MM.1S (cell line): ENCODE data around the gene HM13.
"Not testable (repeated sequence)": the region's sequence is repeated elsewhere in the genome, so short reads cannot be mapped to it uniquely, and the experiment has no call there.

ENCODE experiments used
- DNase-seq: peaks from one replicate; pipeline ENCODE4 v3.0.0-alpha.2; 2015
- H2AFZ ChIP-seq: fragments of 300-600 bp; sonication (generic); 2 replicates; pipeline ENCODE4 v1.6.0; 2016; ENCODE audit warnings: antibody characterized with exemption, low read length
- H3F3A ChIP-seq: fragments of 300-600 bp; sonication (generic); 2 replicates; pipeline ENCODE4 v1.6.1; 2016; ENCODE audit warnings: mild to moderate bottlenecking, antibody characterized with exemption, low read length, moderate library complexity, mixed read lengths; ENCODE audit not compliant: insufficient read depth
- H3K27ac ChIP-seq: fragments of 300-600 bp; sonication (generic); 2 replicates; pipeline ENCODE4 v1.5.1; 2016; ENCODE audit warnings: mild to moderate bottlenecking, low read length
- H3K27me3 ChIP-seq: fragments of 300-600 bp; sonication (generic); replicated peaks from 2 replicates; pipeline ENCODE4 v1.6.0; 2016; ENCODE audit warnings: low read length; ENCODE audit not compliant: insufficient read depth
- H3K36me3 ChIP-seq: fragments of 300-600 bp; sonication (generic); replicated peaks from 2 replicates; pipeline ENCODE4 v1.6.1; 2016; ENCODE audit warnings: mild to moderate bottlenecking, low read length, mixed read lengths; ENCODE audit not compliant: insufficient read depth
- H3K4me1 ChIP-seq: fragments of 300-600 bp; sonication (generic); 2 replicates; pipeline ENCODE4 v1.6.1; 2016; ENCODE audit warnings: low read length, mixed read lengths
- H3K4me2 ChIP-seq: fragments of 300-600 bp; sonication (generic); 2 replicates; pipeline ENCODE4 v1.6.0; 2016; ENCODE audit warnings: low read depth, low read length
- H3K4me3 ChIP-seq: fragments of 300-600 bp; sonication (generic); 2 replicates; pipeline ENCODE4 v1.5.1; 2016; ENCODE audit warnings: low read length, mixed read lengths
- H3K79me2 ChIP-seq: fragments of 300-600 bp; sonication (generic); 2 replicates; pipeline ENCODE4 v1.6.1; 2016; ENCODE audit warnings: mixed run types, low read length, mixed read lengths
- H3K9ac ChIP-seq: fragments of 300-600 bp; sonication (generic); 2 replicates; pipeline ENCODE4 v1.6.1; 2016; ENCODE audit warnings: low read length, mixed read lengths
- H3K9me2 ChIP-seq: fragments of 300-600 bp; sonication (generic); replicated peaks from 2 replicates; pipeline ENCODE4 v1.6.1; 2016; ENCODE audit warnings: mild to moderate bottlenecking, low read length, mixed read lengths; ENCODE audit not compliant: insufficient read depth
- H3K9me3 ChIP-seq: fragments of 300-600 bp; sonication (generic); replicated peaks from 2 replicates; pipeline ENCODE4 v1.6.1; 2016; ENCODE audit warnings: mild to moderate bottlenecking, low read length, mixed read lengths; ENCODE audit not compliant: insufficient read depth
- H4K20me1 ChIP-seq: fragments of 300-600 bp; sonication (generic); 2 replicates; pipeline ENCODE4 v1.6.1; 2016; ENCODE audit warnings: mild to moderate bottlenecking, low read length, moderate library complexity, mixed read lengths; ENCODE audit not compliant: insufficient read depth
- CTCF ChIP-seq: fragments of 300-600 bp; sonication (generic); IDR thresholded peaks from 2 replicates; pipeline ENCODE4 v1.5.1; 2016; ENCODE audit warnings: antibody characterized with exemption, low read length, mixed read lengths
- EZH2 ChIP-seq: fragments of 300-600 bp; sonication (generic); optimal IDR thresholded peaks from 2 replicates; pipeline ENCODE3; 2017; ENCODE audit warnings: low read depth, mild to moderate bottlenecking, antibody characterized with exemption, low read length, mixed read lengths
- EZH2phosphoT487 ChIP-seq: fragments of 300-600 bp; sonication (generic); IDR thresholded peaks from 2 replicates; pipeline ENCODE4 v1.6.1; 2018; ENCODE audit warnings: antibody characterized with exemption, low read length

The HM13 gene

GRCh38 chr20:31578448-31579138 lies 64.4 kb downstream of the HM13 start:
- TF ChIP-seq EZH2phosphoT487, result no peak
- no peak for TF ChIP-seq CTCF
- TF ChIP-seq EZH2, result no peak
- H3K9me2 ChIP-seq, result no peaks in the 10 kb centered on the region
- H3K9me3 ChIP-seq, result no peaks in the 10 kb centered on the region
- no peak overlapping the region for H3K4me3 ChIP-seq
- H3K27ac ChIP-seq, result no peak overlapping the region
- DNase-seq, result no peak
- H3K79me2 ChIP-seq, result no peaks in the 10 kb centered on the region
- no peak overlapping the region for H3K4me2 ChIP-seq
- H2AFZ ChIP-seq, result no peak overlapping the region
- peaks cover 5% of the 10 kb centered on the region for H3K4me1 ChIP-seq
- no peaks in the 10 kb centered on the region for H3K27me3 ChIP-seq
- no peak overlapping the region for H3K9ac ChIP-seq
- no peaks in the 10 kb centered on the region for H3K36me3 ChIP-seq
- no peaks in the 10 kb centered on the region for H3F3A ChIP-seq
- H4K20me1 ChIP-seq, result no peaks in the 10 kb centered on the region

GRCh38 chr20:31579245-31579644 lies 65.0 kb downstream of the HM13 start:
- H3K9me3 ChIP-seq, result no peaks in the 10 kb centered on the region
- no peaks in the 10 kb centered on the region for H3K9me2 ChIP-seq
- no peaks in the 10 kb centered on the region for H3F3A ChIP-seq
- no peak overlapping the region for H3K4me2 ChIP-seq
- no peaks in the 10 kb centered on the region for H4K20me1 ChIP-seq
- no peaks in the 10 kb centered on the region for H3K27me3 ChIP-seq
- H3K27ac ChIP-seq, result no peak overlapping the region
- no peaks in the 10 kb centered on the region for H3K36me3 ChIP-seq
- H3K4me3 ChIP-seq, result no peak overlapping the region
- no peaks in the 10 kb centered on the region for H3K4me1 ChIP-seq
- H3K9ac ChIP-seq, result no peak overlapping the region
- H3K79me2 ChIP-seq, result no peaks in the 10 kb centered on the region
- TF ChIP-seq EZH2phosphoT487 (no peak), EZH2 (no peak), CTCF (no peak)
- no peak for DNase-seq
- no peak overlapping the region for H2AFZ ChIP-seq

GRCh38 chr20:31579941-31580651 lies 65.9 kb downstream of the HM13 start:
- not testable (repeated sequence) for H2AFZ ChIP-seq, H4K20me1 ChIP-seq, H3K27ac ChIP-seq, H3K79me2 ChIP-seq, H3K4me2 ChIP-seq, H3K27me3 ChIP-seq, H3K4me3 ChIP-seq, H3K4me1 ChIP-seq, H3K9me2 ChIP-seq, DNase-seq, H3F3A ChIP-seq, H3K9ac ChIP-seq, H3K36me3 ChIP-seq, H3K9me3 ChIP-seq

- no peak for DNase-seq
These were observed 66.5 kb downstream of the HM13 start for GRCh38 chr20:31580706-31581105.

More at GRCh38 chr20:31580706-31581105, 66.5 kb downstream of the HM13 start:
- H3K4me3 ChIP-seq, result no peak overlapping the region
- no peaks in the 10 kb centered on the region for H4K20me1 ChIP-seq
- no peaks in the 10 kb centered on the region for H3F3A ChIP-seq
- H3K4me2 ChIP-seq, result no peak overlapping the region
- H3K79me2 ChIP-seq, result no peaks in the 10 kb centered on the region
- no peaks in the 10 kb centered on the region for H3K27me3 ChIP-seq
- no peaks in the 10 kb centered on the region for H3K9me2 ChIP-seq
- no peaks in the 10 kb centered on the region for H3K36me3 ChIP-seq
- no peak overlapping the region for H2AFZ ChIP-seq
- no peaks in the 10 kb centered on the region for H3K4me1 ChIP-seq
- no peak overlapping the region for H3K27ac ChIP-seq
- no peak overlapping the region for H3K9ac ChIP-seq
- TF ChIP-seq EZH2phosphoT487, result no peak
- TF ChIP-seq EZH2, result no peak
- TF ChIP-seq CTCF, result no peak
- no peaks in the 10 kb centered on the region for H3K9me3 ChIP-seq
